ENCODE measurements around the gene TBL1Y.

Gene TBL1Y

GRCh38 chrY:6947695-6948094, 37.2 kb downstream of the TBL1Y start:
- no peak for TF ChIP-seq CTCF (IDR thresholded peaks at IDR 0.05; ENCODE audit: low read depth, low read length)

GRCh38 chrY:6948378-6948777, 37.9 kb downstream of the TBL1Y start:
- H3K4me3 ChIP-seq (ENCODE audit: low read depth, low read length) = no peak overlapping the region
- TF ChIP-seq CTCF (IDR thresholded peaks at IDR 0.05; ENCODE audit: low read depth, low read length) = no peak

More at GRCh38 chrY:6947695-6948094, 37.2 kb downstream of the TBL1Y start:
- no peak overlapping the region for H3K4me3 ChIP-seq (ENCODE audit: low read depth, low read length)

GRCh38 chrY:6949947-6950346, 39.5 kb downstream of the TBL1Y start:
- no peak overlapping the region for H3K4me3 ChIP-seq (ENCODE audit: low read depth, low read length)
- no peak for TF ChIP-seq CTCF (IDR thresholded peaks at IDR 0.05; ENCODE audit: low read depth, low read length)

- no peak overlapping the region for H3K4me3 ChIP-seq (ENCODE audit: low read depth, low read length)
- TF ChIP-seq CTCF (IDR thresholded peaks at IDR 0.05; ENCODE audit: low read depth, low read length) = no peak
Observed at GRCh38 chrY:6964732-6965131, 54.2 kb downstream of the TBL1Y start.

GRCh38 chrY:6966521-6966920, 56.0 kb downstream of the TBL1Y start:
- no peak overlapping the region for H3K4me3 ChIP-seq (ENCODE audit: low read depth, low read length)
- no peak for TF ChIP-seq CTCF (IDR thresholded peaks at IDR 0.05; ENCODE audit: low read depth, low read length)

GRCh38 chrY:6967736-6968135, 57.2 kb downstream of the TBL1Y start:
- H3K4me3 ChIP-seq (ENCODE audit: low read depth, low read length) = no peak overlapping the region
- no peak for TF ChIP-seq CTCF (IDR thresholded peaks at IDR 0.05; ENCODE audit: low read depth, low read length)

GRCh38 chrY:6968191-6968590, 57.7 kb downstream of the TBL1Y start:
- TF ChIP-seq CTCF (IDR thresholded peaks at IDR 0.05; ENCODE audit: low read depth, low read length) = no peak
- H3K4me3 ChIP-seq (ENCODE audit: low read depth, low read length) = no peak overlapping the region

Data from WI38 (cell line).